Muscle of arm (tissue), 12 donors: ENCODE measurements around the gene PHLDB2. TPM values are rescaled to one million over a fixed set of nuclear protein-coding genes. Genes with fewer than 3 reads are reported as not detected.

Experiments used
- DNase-seq: peaks from one replicate; pipeline ENCODE4 v3.0.0-alpha.2; 2013
- polyA plus RNA-seq, 12 donors: library from polyadenylated mRNA; unstranded; fragments of 120-200 nt; gene quantifications; one replicate each; pipeline ENCODE4 v1.2.1, GENCODE V29; 2013; ENCODE audit not compliant: insufficient read length in 12 of 12

The PHLDB2 gene
- polyA plus RNA-seq, 12 donors: 49.3 to 106 (median 72.6) TPM; not detected in 1

GRCh38 chr3:111956449-111956848, 97.4 kb downstream of the PHLDB2 start:
- DNase-seq: no peak

- DNase-seq: no peak
Observed at GRCh38 chr3:111956995-111957734, 98.1 kb downstream of the PHLDB2 start.

- no peak for DNase-seq
Observed at GRCh38 chr3:111961461-111962164, 102.5 kb downstream of the PHLDB2 start.

GRCh38 chr3:111963424-111963823, 104.4 kb downstream of the PHLDB2 start:
- DNase-seq: no peak

- no peak for DNase-seq
Observed at GRCh38 chr3:111965484-111965883, 106.4 kb downstream of the PHLDB2 start.

GRCh38 chr3:111967068-111967467, 108.0 kb downstream of the PHLDB2 start:
- no peak for DNase-seq

GRCh38 chr3:111967651-111968274, 108.7 kb downstream of the PHLDB2 start:
- DNase-seq: peak; percentile 82

- DNase-seq: no peak
Observed at GRCh38 chr3:111968319-111969054, 109.4 kb downstream of the PHLDB2 start.

- no peak for DNase-seq
Observed at GRCh38 chr3:111970376-111970775, 111.3 kb downstream of the PHLDB2 start.

GRCh38 chr3:111971533-111972130, 112.6 kb downstream of the PHLDB2 start:
- no peak for DNase-seq

GRCh38 chr3:111972891-111973290, 113.8 kb downstream of the PHLDB2 start:
- no peak for DNase-seq

GRCh38 chr3:111975131-111975530, 116.1 kb downstream of the PHLDB2 start:
- DNase-seq: no peak

- no peak for DNase-seq
Observed at GRCh38 chr3:111976254-111976653, 117.2 kb downstream of the PHLDB2 start.

- DNase-seq: peak; percentile 99
Observed at GRCh38 chr3:111978583-111979433, 119.7 kb downstream of the PHLDB2 start, which contains the start of gene ABHD10. ABHD10 (plus strand) TSS chr3:111979026; CDS start chr3:111979062, 36 bp downstream.

- DNase-seq: peak; percentile 37
Observed at GRCh38 chr3:111979434-111980038, 120.5 kb downstream of the PHLDB2 start.

GRCh38 chr3:111980716-111981456, 121.8 kb downstream of the PHLDB2 start:
- DNase-seq: no peak

GRCh38 chr3:111981457-111981763, 122.3 kb downstream of the PHLDB2 start:
- no peak for DNase-seq

- DNase-seq: no peak
Observed at GRCh38 chr3:111984636-111985298, 125.7 kb downstream of the PHLDB2 start.

GRCh38 chr3:111986800-111987199, 127.7 kb downstream of the PHLDB2 start:
- no peak for DNase-seq
